Measurements from ENCODE around the gene MAPK1IP1L.

- TF ChIP-seq, protein P1, sequence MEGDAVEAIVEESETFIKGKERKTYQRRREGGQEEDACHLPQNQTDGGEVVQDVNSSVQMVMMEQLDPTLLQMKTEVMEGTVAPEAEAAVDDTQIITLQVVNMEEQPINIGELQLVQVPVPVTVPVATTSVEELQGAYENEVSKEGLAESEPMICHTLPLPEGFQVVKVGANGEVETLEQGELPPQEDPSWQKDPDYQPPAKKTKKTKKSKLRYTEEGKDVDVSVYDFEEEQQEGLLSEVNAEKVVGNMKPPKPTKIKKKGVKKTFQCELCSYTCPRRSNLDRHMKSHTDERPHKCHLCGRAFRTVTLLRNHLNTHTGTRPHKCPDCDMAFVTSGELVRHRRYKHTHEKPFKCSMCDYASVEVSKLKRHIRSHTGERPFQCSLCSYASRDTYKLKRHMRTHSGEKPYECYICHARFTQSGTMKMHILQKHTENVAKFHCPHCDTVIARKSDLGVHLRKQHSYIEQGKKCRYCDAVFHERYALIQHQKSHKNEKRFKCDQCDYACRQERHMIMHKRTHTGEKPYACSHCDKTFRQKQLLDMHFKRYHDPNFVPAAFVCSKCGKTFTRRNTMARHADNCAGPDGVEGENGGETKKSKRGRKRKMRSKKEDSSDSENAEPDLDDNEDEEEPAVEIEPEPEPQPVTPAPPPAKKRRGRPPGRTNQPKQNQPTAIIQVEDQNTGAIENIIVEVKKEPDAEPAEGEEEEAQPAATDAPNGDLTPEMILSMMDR (IDR thresholded peaks at IDR 0.05; ENCODE audit: low read depth, low read length, poor library complexity, severe bottlenecking), result no peak
- no peak for TF ChIP-seq EZH2phosphoT487 (IDR thresholded peaks at IDR 0.05; ENCODE audit: borderline replicate concordance, low read length)
Observed at GRCh38 chr14:55051165-55051422, 353 bp upstream of the MAPK1IP1L start.
